Measurements from ENCODE around the gene TBX10.
A peak's percentile ranks its signal among the peaks of the same experiment; 100 is the strongest.

DNA sequence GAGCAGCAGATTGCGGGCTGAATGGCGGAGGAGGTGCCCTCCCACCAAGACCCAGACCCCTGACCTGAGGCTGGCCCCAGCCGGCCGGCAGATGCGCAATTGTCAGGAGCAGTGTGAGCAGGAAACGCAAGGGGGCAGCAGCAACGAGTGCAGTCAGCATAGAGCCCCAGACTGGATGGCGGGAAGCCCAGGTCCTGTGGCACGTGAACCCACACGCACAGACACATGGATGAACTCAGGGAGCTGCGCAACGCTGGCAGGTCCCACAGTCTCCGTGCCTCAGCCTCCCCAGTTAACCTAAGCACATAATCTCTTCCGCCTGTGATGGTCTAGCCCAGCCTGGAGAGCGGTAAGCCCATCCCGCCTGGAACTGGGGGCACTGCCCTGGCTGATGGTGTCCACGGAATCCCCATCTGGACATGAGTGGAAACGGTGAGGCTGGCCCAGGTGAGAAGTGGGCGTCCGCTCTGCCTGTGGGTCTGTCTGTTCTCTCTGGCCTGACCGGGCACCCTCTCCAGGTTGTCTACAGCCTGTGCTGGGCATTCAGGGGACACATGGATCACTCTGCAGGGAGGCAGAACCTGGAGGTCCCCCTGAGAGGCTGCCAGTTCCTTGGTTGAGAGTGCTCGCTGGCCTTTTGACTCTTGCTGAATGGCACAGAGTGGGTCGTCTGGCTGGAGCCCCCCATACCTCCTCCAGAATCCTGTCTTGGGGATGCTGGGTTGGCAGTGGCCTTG, 626 bp upstream of the TBX10 start:
- TF ChIP-seq POLR2A (IDR thresholded peaks at IDR 0.05): no peak
- TF ChIP-seq, protein P1, sequence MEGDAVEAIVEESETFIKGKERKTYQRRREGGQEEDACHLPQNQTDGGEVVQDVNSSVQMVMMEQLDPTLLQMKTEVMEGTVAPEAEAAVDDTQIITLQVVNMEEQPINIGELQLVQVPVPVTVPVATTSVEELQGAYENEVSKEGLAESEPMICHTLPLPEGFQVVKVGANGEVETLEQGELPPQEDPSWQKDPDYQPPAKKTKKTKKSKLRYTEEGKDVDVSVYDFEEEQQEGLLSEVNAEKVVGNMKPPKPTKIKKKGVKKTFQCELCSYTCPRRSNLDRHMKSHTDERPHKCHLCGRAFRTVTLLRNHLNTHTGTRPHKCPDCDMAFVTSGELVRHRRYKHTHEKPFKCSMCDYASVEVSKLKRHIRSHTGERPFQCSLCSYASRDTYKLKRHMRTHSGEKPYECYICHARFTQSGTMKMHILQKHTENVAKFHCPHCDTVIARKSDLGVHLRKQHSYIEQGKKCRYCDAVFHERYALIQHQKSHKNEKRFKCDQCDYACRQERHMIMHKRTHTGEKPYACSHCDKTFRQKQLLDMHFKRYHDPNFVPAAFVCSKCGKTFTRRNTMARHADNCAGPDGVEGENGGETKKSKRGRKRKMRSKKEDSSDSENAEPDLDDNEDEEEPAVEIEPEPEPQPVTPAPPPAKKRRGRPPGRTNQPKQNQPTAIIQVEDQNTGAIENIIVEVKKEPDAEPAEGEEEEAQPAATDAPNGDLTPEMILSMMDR (IDR thresholded peaks at IDR 0.05): peak; percentile 41 to 76 (median 58)
